ENCODE measurements around the gene SHISA4. TPM values are rescaled to one million over a fixed set of nuclear protein-coding genes. Genes with fewer than 3 reads are reported as not detected.

SHISA4 gene
- polyA plus RNA-seq, 3 donors, result 1.5 to 3.1 (median 2.3) TPM

GRCh38 chr1:201902198-201902597 lies 13.5 kb downstream of the SHISA4 start:
- H3K4me1 Mint-ChIP-seq, result no peaks in the 10 kb centered on the region
- no peak overlapping the region for H3K9ac ChIP-seq (ENCODE audit: insufficient read depth, low read length, poor library complexity, severe bottlenecking)
- no peaks in the 10 kb centered on the region for H3K9me3 Mint-ChIP-seq
- H3K79me2 ChIP-seq (ENCODE audit: insufficient read depth, low read length), result no peaks in the 10 kb centered on the region
- no peaks in the 10 kb centered on the region for H3K36me3 Mint-ChIP-seq
- H3K27me3 Mint-ChIP-seq (ENCODE audit: low read depth in 3 of 3), result peaks cover 3 to 5% (median 4%) of the 10 kb centered on the region in 3 donors
- no peaks in the 10 kb centered on the region for H3K4me1 ChIP-seq (ENCODE audit: control insufficient read depth in 1 of 2, insufficient read depth in 2 of 2, low read length in 2 of 2)
- intact Hi-C loops (cut with micrococcal nuclease), result no loop called here
- no peak overlapping the region for H3K4me3 Mint-ChIP-seq
- no peak overlapping the region for H2AFZ ChIP-seq (ENCODE audit: insufficient read depth, low read depth, low read length, poor library complexity, severe bottlenecking)
- no peaks in the 10 kb centered on the region for H3K9me3 ChIP-seq (replicated peaks in 1 of 2; ENCODE audit: control insufficient read depth in 1 of 2, insufficient read depth in 1 of 2, low read length in 2 of 2)
- no peak for DNase-seq
- WGBS (ENCODE audit: insufficient coverage), result 83% methylated on average over 1 of the region's 3 CpGs
- no peaks in the 10 kb centered on the region for H3K36me3 ChIP-seq (replicated peaks in 1 of 2; ENCODE audit: control insufficient read depth in 1 of 2, insufficient read depth in 2 of 2, low read length in 2 of 2)
- H3K27ac ChIP-seq (ENCODE audit: low read depth in 1 of 2, low read length in 2 of 2), result no peak overlapping the region
- TF ChIP-seq, protein P1, sequence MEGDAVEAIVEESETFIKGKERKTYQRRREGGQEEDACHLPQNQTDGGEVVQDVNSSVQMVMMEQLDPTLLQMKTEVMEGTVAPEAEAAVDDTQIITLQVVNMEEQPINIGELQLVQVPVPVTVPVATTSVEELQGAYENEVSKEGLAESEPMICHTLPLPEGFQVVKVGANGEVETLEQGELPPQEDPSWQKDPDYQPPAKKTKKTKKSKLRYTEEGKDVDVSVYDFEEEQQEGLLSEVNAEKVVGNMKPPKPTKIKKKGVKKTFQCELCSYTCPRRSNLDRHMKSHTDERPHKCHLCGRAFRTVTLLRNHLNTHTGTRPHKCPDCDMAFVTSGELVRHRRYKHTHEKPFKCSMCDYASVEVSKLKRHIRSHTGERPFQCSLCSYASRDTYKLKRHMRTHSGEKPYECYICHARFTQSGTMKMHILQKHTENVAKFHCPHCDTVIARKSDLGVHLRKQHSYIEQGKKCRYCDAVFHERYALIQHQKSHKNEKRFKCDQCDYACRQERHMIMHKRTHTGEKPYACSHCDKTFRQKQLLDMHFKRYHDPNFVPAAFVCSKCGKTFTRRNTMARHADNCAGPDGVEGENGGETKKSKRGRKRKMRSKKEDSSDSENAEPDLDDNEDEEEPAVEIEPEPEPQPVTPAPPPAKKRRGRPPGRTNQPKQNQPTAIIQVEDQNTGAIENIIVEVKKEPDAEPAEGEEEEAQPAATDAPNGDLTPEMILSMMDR (IDR thresholded peaks at IDR 0.05), result no peak
- no peaks in the 10 kb centered on the region for H4K20me1 ChIP-seq (ENCODE audit: insufficient read depth, low read length)
- no peak overlapping the region for H3K4me3 ChIP-seq (replicated peaks in 1 of 3; ENCODE audit: low read depth in 2 of 3, low read length in 3 of 3)
- no peak overlapping the region for H3K27ac Mint-ChIP-seq
- H3K27me3 ChIP-seq (ENCODE audit: control insufficient read depth in 2 of 2, insufficient read depth in 2 of 2, low read length in 2 of 2), result no peaks in the 10 kb centered on the region
- no peak overlapping the region for H3K4me2 ChIP-seq (replicated peaks; ENCODE audit: extremely low read depth, low read length, poor library complexity, severe bottlenecking)

DNA sequence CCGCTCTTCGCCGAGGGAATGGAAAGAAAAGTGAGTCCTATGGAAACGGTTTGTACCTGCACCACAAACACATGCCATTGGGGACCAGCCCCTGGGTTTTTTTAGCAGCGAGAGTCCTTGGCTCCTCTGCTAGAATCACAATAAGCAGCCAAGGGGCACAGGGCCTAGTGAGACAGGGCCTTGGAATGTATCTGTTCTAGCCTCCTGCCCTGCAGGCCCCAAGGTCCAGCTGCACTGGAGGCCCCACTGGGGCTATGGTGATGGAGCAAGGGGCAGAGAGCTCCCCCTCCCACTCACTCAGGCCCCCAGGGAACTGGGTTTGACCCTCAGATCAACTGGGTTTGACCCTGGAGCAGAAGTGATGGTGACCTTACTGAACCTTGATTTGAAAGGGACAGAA lies 14.4 kb downstream of the SHISA4 start:
- Histone ChIP-seq H4K20me1 (ENCODE audit: insufficient read depth, low read length) (no peaks in the 10 kb centered on the region), H3K9ac (ENCODE audit: insufficient read depth, low read length, poor library complexity, severe bottlenecking) (no peak overlapping the region), H3K9me3 (replicated peaks in 1 of 2; ENCODE audit: control insufficient read depth in 1 of 2, insufficient read depth in 1 of 2, low read length in 2 of 2) (no peaks in the 10 kb centered on the region), H3K4me2 (replicated peaks; ENCODE audit: extremely low read depth, low read length, poor library complexity, severe bottlenecking) (no peak overlapping the region), H2AFZ (ENCODE audit: insufficient read depth, low read depth, low read length, poor library complexity, severe bottlenecking) (no peak overlapping the region), H3K79me2 (ENCODE audit: insufficient read depth, low read length) (no peaks in the 10 kb centered on the region), H3K27me3 (ENCODE audit: control insufficient read depth in 2 of 2, insufficient read depth in 2 of 2, low read length in 2 of 2) (no peaks in the 10 kb centered on the region), H3K27ac (ENCODE audit: low read depth in 1 of 2, low read length in 2 of 2) (no peak overlapping the region), H3K4me1 (ENCODE audit: control insufficient read depth in 1 of 2, insufficient read depth in 2 of 2, low read length in 2 of 2) (no peaks in the 10 kb centered on the region), H3K4me3 (replicated peaks in 1 of 3; ENCODE audit: low read depth in 2 of 3, low read length in 3 of 3) (no peak overlapping the region), H3K36me3 (replicated peaks in 1 of 2; ENCODE audit: control insufficient read depth in 1 of 2, insufficient read depth in 2 of 2, low read length in 2 of 2) (no peaks in the 10 kb centered on the region)
- Mint-ChIP-seq H3K4me1 (no peaks in the 10 kb centered on the region), H3K36me3 (no peaks in the 10 kb centered on the region), H3K27ac (no peak overlapping the region), H3K4me3 (no peak overlapping the region), H3K9me3 (no peaks in the 10 kb centered on the region), H3K27me3 (ENCODE audit: low read depth in 3 of 3) (peaks cover 3 to 4% (median 3%) of the 10 kb centered on the region in 3 donors)
- WGBS (ENCODE audit: insufficient coverage), result 96% methylated on average over 5 of the region's 5 CpGs
- intact Hi-C loops (cut with micrococcal nuclease), result no loop called here
- no peak for DNase-seq
- TF ChIP-seq, protein P1 (IDR thresholded peaks at IDR 0.05), result no peak
